GM21737 (cell line): Measurements from ENCODE around the gene RSPO4.
A peak's percentile ranks its signal among the peaks of the same experiment; 100 is the strongest.

ENCODE experiments used
- ATAC-seq: cut with Tn5 transposase; IDR thresholded peaks from one replicate; pipeline ENCODE4 v1.9.1; 2021; ENCODE audit warnings: mild to moderate bottlenecking, moderate library complexity; ENCODE audit not compliant: unreplicated experiment

RSPO4 gene

DNA sequence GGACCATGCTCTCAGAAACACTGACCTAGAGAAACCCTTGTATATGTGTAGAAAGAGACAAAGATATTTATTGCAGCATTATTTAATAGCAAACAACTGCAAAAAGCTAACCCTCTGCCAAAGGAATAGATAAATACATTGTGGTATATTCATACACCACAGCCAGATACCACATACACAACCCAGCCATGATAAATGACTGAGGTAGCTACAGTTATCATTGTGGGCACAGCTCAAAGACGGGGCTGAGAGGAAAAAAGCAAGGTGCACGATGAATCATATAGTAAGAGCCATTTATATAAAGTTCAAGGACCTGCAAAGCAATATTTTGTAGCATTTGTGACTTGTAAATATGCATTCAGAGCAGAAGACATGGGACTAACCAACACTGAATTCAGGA is 30.8 kb downstream of the RSPO4 start:
- no peak for ATAC-seq

DNA sequence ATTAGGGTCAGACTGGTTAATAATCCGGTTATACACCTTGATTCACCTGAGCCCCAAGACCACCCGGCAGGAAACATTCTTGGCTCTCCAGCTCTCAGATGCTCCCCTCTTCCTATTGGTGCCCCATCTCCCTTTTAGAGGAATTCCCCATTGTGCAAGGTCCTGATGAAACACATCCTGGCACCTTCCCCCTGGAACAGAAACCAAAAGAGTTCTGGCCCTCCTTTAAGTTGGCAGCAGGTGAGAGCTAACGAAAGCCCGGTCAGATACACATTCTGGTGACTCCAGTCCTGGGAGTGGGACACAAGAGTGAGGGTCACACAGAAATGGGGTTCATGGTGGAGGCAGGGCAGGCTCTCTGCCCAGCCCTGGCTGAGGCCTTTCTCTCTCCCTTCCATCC is 32.2 kb downstream of the RSPO4 start:
- ATAC-seq = no peak

DNA sequence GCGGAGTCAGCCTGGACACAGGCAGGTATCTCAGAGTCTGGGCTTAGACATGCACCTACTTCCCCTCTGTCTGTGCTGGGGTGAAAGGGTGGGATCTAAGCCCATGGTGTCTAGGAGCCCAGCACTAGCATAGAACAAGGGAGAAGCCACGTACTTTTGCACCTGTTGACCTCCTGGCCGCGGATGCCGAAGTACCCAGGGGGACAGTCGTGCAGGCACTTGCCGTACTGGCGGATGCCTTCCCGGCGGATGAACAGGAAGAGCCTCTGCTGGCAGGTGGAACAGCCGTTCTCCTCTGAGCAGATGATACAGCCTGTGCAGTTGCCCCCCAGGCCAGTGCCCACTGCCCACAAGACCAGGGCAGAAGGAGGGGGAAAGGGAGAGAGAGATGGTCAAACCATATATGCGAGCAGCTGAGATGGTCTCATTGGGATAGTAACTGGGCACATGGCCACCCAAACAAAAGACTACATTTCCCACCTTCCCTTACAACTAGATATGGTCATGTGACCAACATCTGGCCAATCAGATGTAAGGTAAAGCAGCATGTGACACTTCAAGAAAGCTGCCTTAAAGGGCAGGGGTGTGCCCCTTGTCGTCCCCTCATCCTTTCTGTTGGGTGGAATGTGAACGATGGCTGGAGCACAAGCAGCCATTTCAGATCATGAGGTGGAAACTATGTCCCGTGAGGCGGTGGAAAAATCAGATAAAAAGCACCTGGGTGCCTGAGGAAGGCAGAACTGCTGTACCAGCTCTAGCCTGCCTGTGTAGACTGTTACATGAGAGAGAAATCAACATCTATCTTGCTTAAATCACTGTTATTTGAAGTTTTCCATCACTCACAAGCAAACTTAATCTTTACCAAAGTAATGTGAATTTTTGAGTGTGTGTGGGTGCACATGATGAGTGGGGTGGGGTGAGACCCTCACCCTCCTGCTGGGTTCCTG is 34.0 kb downstream of the RSPO4 start:
- no peak for ATAC-seq

GRCh38 chr20:965956-966355 is 36.2 kb downstream of the RSPO4 start:
- ATAC-seq = no peak

GRCh38 chr20:963795-964194 is 38.3 kb downstream of the RSPO4 start:
- ATAC-seq = no peak

DNA sequence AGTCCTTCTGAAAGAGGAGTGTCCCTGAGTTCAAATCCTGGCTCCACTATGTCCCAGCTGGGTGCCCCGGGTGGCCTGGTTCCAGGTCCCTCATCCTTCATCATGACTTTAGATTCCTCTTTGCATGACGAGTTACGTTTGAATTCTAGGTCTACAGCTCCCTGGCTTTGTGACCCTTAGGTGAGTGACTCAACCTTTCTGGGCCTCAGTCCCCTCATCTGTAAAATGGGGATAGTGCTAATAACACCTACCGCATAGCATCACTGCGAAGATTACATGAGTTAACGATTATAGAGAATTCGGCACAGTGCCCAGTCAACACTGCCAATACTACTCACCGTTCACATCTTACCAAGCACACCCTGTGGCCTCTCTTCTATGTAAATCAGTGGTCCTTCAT is 39.4 kb downstream of the RSPO4 start:
- no peak for ATAC-seq

DNA sequence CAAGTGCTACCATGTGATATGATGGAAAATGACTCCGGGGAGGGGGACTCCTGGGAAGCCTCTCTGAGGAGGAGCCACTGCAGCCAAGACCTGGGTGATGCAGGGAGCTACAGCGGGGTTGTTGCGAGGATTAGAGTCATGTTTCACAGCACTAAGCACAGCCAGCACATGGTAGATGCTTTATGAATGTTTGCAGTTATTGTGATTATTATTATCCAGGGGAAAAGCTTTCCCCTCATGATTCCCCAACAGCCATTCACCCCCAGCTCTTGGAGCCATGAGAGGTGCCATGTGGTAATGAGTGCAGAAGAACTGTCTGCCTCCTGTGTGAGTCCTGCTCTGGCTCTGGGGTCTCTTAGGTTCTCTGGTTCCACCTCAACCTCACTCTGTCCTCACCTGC is 39.9 kb downstream of the RSPO4 start:
- ATAC-seq = no peak

DNA sequence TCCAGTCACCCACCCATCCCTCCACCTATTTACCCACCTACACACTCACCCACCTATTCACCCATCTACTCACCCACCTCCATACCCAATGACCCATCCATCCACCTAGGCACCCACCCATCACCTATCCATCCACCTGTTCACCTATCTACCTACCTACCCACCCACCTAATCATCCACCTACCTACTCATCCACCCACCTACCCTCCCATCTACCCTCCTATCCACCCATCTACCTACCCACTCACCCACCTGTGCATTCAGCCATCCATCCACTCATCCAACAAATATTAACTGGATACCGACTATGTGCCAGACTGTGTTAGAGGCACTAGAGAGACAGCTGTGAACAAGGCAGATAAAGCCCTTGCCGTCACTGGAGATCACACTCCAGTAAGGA is 40.3 kb downstream of the RSPO4 start:
- ATAC-seq = no peak

DNA sequence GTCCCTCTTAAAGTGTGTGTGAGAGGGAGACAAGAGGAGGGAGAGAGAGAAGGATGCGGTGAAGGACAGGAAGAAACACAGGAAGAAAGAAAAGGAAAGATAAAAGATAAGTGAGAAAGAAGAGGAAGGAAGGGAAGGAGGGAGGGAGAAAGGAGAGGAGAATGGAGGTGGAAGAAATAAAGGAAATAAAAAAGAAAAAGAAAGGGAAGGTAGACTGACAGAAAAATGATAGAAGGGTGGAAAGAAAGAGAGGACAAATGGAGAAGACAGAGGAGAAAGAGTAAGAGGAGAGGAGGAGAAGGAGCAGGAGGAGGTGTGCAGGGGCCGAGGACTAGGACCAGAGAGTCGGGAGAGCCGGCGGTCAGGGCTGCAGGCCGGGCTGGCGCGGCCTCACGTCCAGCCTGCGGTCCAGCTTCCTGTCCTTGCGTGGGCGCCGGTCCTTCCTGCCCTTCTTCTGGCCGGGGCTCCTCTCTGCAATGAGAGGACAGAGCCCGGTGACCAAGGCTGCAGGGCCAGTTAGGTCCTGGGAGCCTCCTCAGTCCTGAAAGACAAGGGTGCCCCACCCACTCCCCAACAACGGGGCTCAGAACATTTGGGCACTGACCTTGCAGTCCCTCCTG is 42.0 kb downstream of the RSPO4 start:
- no peak for ATAC-seq

- no peak for ATAC-seq
Measured at GRCh38 chr20:958936-959815, 42.9 kb downstream of the RSPO4 start.

DNA sequence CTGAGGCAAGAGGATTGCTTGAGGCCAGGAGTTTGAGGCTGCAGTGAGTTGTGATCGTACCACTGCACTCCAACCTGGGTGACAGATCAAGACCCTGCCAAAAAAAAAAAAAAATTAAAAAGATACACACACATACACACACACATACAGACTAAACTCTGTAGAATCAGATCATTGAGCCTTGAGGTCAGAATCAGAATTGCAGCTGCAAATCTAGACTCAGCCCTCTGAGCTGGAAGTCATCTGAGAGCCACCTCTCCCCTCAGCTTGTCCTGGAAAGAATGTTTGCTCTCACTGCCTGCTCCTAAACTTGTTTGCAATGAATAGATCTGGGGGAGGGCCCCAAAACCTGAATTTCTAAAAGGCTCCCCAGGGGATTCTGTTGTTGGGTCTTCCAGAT is 44.6 kb downstream of the RSPO4 start:
- ATAC-seq = no peak

GRCh38 chr20:956330-956951 is 45.7 kb downstream of the RSPO4 start:
- peak; percentile 64 for ATAC-seq

GRCh38 chr20:955656-956055 is 46.5 kb downstream of the RSPO4 start:
- no peak for ATAC-seq

GRCh38 chr20:955111-955510 is 47.0 kb downstream of the RSPO4 start:
- no peak for ATAC-seq

DNA sequence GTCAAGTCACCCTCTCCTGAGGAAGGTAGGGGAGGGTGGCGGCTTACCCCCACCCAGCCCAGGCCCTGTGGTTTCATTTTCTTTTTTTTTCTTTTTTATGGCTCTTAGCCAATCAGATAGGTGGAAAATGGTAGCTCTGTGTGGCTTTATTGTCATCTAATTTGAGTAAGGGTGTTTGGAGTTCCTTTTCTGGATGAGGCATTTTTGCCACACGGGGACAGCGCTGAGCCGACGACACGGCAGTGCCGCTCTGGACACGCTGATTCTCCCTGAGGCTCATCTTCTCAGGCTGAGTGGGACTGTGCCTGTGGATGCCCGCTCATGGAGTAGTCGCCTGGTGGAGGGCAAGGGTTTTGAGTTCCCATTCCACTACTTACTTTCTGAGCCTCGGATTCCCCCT is 48.4 kb downstream of the RSPO4 start:
- no peak for ATAC-seq

DNA sequence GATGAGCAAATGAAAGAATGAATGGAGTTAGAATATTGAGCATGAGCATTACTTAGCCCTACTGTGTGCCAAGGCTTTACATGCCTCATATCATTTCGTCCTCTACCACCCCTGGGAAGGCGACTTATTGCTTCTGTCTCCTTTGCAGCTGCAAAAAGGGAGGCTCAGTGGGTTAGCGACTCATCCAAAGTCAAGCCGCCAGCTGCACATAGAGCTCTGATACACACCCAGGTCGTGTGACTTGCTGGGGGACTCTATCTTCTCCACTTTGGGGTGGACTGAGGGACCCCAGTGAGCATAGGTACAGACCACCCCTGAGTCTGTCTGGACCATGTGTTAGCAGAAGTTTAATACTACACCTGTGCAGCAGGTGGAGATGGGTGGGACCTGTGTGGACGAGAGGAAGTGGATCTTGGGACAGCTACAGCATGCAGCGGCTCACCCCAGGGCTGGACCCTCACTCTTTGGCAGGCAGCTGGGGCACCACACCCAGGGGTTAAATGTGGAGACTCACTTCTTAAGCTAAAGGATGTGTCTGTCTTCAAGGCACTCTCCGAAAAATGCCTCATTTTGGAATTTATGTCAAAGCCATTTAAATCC is 49.8 kb downstream of the RSPO4 start:
- no peak for ATAC-seq

GRCh38 chr20:951384-952169 is 50.5 kb downstream of the RSPO4 start:
- ATAC-seq = no peak

DNA sequence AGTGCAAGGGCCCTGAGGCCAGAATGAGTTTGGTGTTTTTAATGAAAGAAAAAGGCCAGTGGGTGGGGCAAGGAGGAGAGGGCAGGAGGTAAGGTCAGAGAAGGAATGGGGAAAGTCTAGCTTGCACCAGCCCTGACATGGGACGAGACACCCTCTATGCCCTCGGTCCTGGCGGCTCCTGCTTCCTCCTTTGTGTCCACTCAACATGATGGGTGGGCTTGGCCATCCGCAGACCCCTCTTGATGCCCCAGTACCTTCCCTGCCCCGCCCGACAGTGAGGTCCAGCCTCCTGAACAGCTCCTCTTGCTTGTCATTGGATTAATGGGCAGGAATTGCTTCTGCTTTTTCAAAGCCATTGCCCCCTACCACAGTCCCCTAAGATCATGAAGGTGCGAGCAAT is 52.4 kb downstream of the RSPO4 start:
- ATAC-seq = no peak

GRCh38 chr20:946826-947225 is 55.3 kb downstream of the RSPO4 start:
- no peak for ATAC-seq

DNA sequence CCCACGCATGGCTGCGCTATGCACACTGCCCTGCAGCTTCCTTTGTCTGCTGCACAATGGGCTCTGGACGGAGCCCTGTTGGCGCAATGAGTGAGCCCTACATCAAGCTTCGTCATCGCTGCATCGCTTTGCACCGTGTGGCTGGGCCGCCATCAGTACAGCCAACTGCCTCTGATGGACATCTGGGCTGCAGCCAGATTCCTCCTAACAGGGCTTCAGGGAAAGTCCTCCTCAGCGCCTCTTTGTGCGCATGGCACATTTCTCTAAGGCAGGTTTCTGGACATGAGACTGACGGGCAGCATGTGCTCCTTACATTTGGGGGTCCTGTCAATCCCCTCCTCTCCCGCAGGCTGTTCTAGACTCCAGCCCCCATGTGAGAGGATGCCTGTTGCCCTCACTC is 56.3 kb downstream of the RSPO4 start:
- no peak for ATAC-seq
